DND-41 (cell line): Measurements from ENCODE around the gene SNAPC2.

Experiments
- EZH2 ChIP-seq: IDR thresholded peaks from 3 replicates; pipeline ENCODE4 v1.6.1; 2012; ENCODE audit warnings: borderline replicate concordance, low read depth, mild to moderate bottlenecking, moderate library complexity, low read length, inconsistent platforms; ENCODE audit not compliant: severe bottlenecking
- TF ChIP-seq, protein P1 (sequence below): IDR thresholded peaks from 2 replicates; pipeline ENCODE4 v1.5.1; 2012; ENCODE audit warnings: borderline replicate concordance, low read length, moderate library complexity, mild to moderate bottlenecking; ENCODE audit not compliant: poor library complexity, severe bottlenecking; ENCODE audit errors: extremely low read depth

DNA sequence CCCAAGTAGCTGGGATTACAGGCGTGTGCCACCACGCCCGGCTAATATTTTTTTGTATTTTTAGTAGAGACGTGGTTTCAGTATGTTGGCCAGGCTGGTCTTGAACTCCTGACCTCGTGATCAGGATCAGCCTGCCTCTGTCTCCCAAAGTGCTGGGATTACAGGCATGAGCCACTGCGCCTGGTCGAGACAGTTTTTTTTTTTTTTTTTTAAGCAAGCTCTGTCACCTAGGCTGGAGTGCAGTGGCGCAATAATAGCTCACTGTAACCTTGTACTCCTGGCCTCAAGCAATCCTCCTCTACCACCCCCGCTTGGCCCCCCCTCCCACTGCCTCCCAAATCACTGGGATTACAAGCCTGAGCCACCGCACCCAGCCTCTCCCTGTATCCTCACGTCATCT is 22.8 kb upstream of the SNAPC2 start:
- TF ChIP-seq EZH2, result no peak
- TF ChIP-seq, protein P1, sequence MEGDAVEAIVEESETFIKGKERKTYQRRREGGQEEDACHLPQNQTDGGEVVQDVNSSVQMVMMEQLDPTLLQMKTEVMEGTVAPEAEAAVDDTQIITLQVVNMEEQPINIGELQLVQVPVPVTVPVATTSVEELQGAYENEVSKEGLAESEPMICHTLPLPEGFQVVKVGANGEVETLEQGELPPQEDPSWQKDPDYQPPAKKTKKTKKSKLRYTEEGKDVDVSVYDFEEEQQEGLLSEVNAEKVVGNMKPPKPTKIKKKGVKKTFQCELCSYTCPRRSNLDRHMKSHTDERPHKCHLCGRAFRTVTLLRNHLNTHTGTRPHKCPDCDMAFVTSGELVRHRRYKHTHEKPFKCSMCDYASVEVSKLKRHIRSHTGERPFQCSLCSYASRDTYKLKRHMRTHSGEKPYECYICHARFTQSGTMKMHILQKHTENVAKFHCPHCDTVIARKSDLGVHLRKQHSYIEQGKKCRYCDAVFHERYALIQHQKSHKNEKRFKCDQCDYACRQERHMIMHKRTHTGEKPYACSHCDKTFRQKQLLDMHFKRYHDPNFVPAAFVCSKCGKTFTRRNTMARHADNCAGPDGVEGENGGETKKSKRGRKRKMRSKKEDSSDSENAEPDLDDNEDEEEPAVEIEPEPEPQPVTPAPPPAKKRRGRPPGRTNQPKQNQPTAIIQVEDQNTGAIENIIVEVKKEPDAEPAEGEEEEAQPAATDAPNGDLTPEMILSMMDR, result no peak
